Sciatic nerve (tissue), 2 donors: ENCODE measurements around the gene PRKAR1B. TPM values are rescaled to one million over a fixed set of nuclear protein-coding genes. Genes with fewer than 3 reads are reported as not detected.

ENCODE experiments used
- ATAC-seq: fragments of 200-7000 bp; cut with Tn5 transposase; one replicate; pipeline ENCODE4 v1.9.1; 2020; ENCODE audit warnings: mild to moderate bottlenecking, moderate library complexity
- DNase-seq: peaks from one replicate; pipeline ENCODE4 v3.0.0-alpha.2; 2020; ENCODE audit warnings: low spot score
- intact Hi-C: fragments of 100-400 bp; cut with DNase I; formaldehyde crosslinking; loops from one replicate; pipeline ENCODE4 v1.14.2; 2022
- total RNA-seq: library from RNA; stranded (reverse); fragmentation: NEBNext Ultra II Directional; extraction: Animal tissue kit (Norgen Biotek cat#: 25700); gene quantifications from one replicate; pipeline ENCODE4 v1.2.1, GENCODE V29; 2021
- donor health status: DM: no; HTN: no; CAD: no.
- donor health status: DM: no; HTN: no; CAD: no.

The PRKAR1B gene
- total RNA-seq, 1 donor from 2014 or later = 11.1 TPM

DNA sequence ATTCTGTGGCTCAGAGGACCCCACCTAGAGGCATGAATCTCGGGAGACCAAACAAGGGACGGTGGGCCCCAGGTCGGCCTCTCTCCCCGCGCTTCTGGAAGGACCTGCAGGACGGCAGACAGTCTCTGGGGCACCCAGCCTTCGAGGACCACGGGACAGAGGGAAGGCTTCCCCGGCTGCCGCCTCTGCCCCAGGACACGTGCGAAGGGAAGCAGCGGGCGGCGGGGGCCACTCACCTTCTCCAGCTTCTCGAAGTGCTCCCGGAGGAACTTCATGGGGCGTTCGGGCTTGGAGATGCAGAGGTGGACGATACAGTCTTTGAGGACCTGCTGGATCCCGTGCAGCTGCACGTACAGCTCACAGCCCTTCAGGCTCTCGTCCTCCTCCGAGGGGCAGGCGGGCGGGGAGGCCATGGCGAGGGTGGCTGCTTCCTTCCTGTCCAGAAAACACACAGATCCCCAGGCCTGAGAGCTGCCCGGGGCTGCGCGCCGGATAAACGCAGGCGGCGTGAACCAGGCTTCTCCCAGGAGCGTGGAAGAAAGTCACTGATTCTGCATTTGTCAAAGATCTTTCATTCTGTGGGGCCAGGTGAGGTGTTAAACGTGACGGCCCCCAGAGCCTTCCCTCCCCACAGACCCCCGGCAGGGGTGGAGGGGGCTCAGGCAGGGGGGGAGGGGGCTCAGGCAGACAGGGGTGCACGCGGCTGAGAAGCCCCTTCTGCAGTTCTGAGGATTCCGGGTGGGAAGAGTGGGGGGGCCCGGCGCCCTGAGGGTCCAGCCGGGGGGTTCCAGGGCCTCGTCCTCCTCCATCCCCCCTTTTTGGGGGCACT lies 15.8 kb downstream of the PRKAR1B start:
- intact Hi-C loops = no loop called here
- DNase-seq (peak; percentile 53), ATAC-seq (peak; percentile 62)

- DNase-seq (peak; percentile 43), ATAC-seq (no peak)
- intact Hi-C loops = no loop called here
Observed at GRCh38 chr7:710161-710560, 16.9 kb downstream of the PRKAR1B start.

GRCh38 chr7:707296-708000 lies 19.6 kb downstream of the PRKAR1B start:
- intact Hi-C loops = no loop called here
- ATAC-seq (no peak), DNase-seq (peak; percentile 43)

DNA sequence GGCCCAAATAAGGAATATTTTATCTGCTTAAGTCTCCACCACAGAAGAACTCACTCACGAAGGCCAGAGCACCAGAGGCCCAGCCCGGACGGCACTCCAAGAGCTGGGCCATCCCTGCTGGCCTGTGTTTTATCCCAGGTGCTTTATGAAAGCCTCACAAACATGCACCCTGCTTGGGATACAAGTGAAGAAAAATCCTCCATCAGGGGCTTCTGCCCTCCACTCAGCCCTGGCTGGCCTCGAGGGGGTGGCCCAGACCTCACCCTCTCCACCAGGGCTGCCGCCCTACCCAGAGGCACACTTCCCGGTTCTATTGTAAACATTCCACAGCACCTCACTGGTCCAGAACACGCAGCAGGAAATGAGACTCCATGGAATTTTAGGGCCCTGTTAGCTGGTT lies 20.4 kb downstream of the PRKAR1B start:
- DNase-seq (peak; percentile 38), ATAC-seq (no peak)
- intact Hi-C loops = no loop called here

GRCh38 chr7:703049-703448 lies 24.0 kb downstream of the PRKAR1B start:
- no peak for DNase-seq
- no peak for ATAC-seq
- intact Hi-C loops = no loop called here

DNA sequence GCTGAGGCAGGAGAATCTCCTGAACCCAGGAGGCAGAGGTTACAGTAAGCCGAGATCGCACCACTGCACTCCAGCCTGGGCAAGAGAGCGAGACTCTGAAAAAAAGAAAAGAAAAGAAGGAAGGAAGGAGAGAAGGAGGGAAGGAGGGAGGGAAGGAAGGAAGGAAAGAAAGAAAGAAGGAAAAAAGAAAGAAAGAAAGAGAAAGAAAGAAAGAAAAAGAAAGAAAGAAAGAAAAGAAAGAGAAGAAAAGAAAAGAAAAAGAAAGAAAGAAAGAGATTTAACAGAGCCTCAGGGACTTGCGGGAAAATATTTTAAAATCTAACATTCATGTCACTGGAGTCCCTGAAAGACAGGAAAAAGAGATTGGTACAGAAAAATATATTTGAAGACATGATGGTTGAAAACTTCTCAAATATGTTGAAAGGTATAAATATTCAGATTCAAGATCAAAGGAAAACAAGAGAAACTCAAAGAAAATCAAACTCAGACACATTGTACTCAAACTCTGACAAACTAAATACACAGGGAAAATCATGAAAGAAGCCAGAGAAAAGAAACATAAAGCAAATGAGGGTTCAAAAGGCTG lies 25.9 kb downstream of the PRKAR1B start:
- DNase-seq = no peak
- intact Hi-C loops = no loop called here
- no peak for ATAC-seq

DNA sequence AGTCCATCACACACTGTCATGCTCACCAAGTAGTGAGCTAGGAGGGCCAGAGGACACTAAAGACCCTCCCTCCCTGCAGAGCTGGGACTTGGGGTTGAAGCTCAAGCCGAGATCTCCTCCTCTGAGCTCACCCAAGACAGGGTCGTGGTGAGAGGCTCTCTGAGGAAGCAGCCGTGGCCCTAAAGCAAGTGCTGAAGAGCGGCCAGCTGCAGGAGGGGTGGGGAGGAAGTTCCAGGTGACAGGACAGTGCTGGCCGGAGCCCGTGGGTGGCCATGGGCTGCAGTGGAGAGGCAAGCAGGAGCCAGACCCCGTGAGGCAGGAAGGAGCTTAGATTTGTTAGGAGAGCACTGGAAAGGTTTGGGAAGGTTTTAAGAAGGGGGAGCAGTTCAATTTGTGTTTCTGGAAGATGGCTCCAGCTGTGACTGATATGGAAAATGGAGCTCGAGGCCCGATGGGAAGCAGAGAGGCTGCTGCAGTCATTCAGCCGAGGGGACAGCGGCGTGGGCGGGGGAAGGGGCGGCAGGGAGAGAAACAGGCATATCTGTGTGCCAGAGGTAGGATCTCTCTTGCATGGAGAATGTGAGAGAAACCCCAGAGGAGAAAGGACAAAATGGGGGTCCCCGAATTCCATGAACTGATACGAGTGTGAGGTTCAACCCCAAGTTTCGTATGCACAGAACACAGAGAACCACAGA lies 27.5 kb downstream of the PRKAR1B start:
- ATAC-seq (no peak), DNase-seq (peak; percentile 32)
- intact Hi-C loops = no loop called here

DNA sequence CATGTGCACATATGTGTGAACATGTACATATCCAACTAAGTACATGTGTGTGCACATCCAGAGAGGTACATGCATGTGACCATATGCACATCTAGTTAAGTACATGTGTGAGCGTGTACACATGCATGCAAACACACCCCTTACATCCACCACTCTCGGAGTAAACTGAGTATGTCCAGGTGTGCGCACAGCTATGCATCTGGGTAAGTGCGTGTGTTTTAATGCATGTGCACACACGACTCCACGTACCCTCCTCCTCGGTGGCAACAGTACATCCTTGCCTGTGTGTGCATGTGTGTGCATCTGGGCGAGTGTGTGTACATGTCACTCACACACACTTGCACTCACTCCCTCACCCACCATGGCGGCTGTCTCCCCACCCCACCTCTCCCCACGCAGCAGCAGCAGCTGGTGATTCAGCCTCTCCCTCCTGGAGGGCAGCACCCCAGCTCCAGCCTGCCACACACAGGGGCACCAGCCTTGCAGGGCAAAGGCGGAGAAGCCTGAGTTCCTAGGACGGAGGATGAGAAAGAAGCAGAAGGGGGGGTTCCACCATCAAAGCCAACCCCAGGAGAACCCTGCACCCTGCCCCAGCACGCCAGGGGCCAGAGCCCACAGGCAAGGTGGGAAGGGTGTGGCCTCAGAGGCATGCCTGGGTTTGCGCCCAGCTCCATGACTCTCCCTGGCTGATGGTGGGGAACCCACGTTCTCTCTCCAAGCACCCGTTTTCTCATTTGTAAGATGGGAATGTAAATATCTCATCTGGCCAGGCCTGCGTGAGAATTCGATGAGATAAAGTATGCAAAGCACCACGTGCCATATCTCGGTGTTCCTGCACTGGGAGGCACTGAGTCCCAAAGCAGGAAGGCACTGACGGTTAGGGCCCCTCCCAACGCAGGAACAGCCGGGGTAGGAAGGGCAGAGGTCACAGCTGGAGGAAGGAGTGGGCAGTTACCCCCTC lies 28.3 kb downstream of the PRKAR1B start:
- intact Hi-C loops = no loop called here
- DNase-seq (peak; percentile 38), ATAC-seq (no peak)

DNA sequence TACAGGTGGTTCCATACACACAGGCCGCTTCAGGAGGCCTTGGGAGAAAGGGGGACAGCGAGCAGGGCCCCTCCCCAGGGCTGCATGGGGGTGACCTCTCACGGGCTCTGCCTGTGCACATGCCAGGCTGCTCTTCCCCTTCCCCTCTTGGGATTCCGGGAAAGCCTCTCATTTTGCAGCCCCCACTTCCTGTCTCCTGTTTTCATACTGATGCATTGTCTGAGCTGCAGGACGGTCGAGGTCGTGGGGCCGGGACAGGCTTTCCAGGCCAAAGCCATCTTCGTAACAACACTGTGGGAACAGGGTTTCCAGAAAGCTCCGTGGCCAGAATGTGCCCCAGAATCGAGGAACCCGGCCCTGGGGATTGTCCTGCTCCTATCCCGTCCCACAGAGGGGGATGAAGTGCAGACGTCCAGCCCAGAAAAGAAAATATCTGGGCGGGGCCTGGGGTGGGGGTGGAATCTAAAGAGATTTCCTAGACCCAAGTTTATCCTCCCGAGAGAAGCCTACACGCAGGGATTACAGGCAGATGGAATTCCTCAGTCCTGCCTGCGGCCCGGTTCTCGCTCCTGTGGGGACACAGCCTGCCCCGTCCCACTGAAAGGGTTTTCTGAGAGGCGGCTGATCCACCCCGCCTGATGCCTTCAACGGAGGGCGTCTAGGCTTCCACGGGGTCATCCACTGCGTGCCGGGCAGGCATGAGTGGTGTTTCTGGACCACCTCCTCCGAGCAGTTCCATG lies 30.1 kb downstream of the PRKAR1B start:
- intact Hi-C loops = no loop called here
- peak; percentile 35 for DNase-seq
- ATAC-seq = no peak

GRCh38 chr7:696426-696811 lies 30.7 kb downstream of the PRKAR1B start:
- intact Hi-C loops = no loop called here
- ATAC-seq = no peak
- DNase-seq = no peak

- no peak for ATAC-seq
- intact Hi-C loops = no loop called here
- DNase-seq = peak; percentile 33
Observed at GRCh38 chr7:693280-693679, 33.8 kb downstream of the PRKAR1B start.

GRCh38 chr7:691361-692045 lies 35.6 kb downstream of the PRKAR1B start:
- DNase-seq = peak; percentile 38
- ATAC-seq = no peak
- intact Hi-C loops = no loop called here

- intact Hi-C loops = no loop called here
- DNase-seq (peak; percentile 47), ATAC-seq (no peak)
Observed at GRCh38 chr7:690478-691360, 36.4 kb downstream of the PRKAR1B start.

GRCh38 chr7:685540-685939 lies 41.5 kb downstream of the PRKAR1B start:
- DNase-seq (no peak), ATAC-seq (no peak)
- intact Hi-C loops = no loop called here

DNA sequence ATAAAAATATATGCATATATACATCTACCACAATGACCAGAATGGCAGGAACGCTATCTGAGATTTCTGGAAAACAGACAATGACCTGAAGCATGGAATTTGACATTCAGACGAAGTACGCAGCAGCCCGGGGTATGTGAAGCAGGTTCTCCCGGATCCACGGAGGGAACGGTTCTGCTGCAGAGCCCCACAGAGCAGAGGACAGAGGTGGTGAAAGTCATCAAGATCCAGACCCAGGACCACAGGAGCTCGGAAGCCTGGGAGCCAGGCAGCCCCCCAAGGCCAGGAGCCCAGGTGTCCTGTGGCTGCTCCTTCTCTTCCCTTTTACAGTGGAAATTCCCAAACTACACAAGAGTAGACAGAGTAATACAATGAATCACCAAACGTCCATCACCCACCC lies 42.7 kb downstream of the PRKAR1B start:
- DNase-seq = peak; percentile 23
- no peak for ATAC-seq
- intact Hi-C loops = no loop called here

DNA sequence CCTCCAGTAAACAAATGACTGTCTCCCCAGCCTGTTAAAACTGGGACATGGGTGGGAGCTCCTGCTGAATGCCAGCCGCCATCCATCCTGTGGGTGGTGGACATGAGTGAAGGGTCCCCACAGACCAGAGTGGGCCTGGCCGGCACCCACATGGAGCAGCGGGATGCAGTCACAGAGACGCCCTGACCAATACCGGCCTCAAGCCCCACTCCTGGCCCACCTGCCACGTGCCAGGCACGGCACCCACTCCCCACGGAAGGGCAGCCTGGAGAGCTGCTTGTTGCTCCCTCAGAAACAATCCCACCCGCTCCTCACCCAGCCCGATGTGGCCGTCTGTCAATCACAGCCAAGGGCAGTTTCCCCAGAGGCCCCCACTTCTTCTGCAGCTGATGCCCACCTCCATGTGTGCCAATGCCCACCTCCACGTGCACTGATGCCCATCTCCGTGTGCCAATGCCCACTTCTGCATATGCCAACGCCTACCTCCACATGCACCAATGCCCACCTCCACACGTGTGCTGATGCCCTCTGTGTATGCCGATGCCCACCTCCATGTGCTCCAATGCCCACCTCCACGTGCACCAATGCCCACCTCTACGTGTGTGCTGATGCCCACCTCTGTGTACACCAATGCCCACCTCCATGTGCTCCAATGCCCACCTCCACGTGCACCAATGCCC lies 43.4 kb downstream of the PRKAR1B start:
- DNase-seq = peak; percentile 48
- ATAC-seq = no peak
- intact Hi-C loops = no loop called here
